Neural cell (in vitro differentiated cells): ENCODE data around the gene BCHE.

Source experiments
- EP300 ChIP-seq: fragments of 450-650 bp; conservative IDR thresholded peaks from 2 replicates; pipeline ENCODE4 v1.6.1; 2014; ENCODE audit warnings: antibody characterized with exemption, mild to moderate bottlenecking, moderate library complexity; ENCODE audit not compliant: poor library complexity, severe bottlenecking
- EZH2 ChIP-seq: fragments of 200-600, 300-800 bp; shearing (Covaris generic), sonication (generic); IDR thresholded peaks from 2 replicates; pipeline ENCODE4 v1.6.1; 2014; ENCODE audit warnings: antibody characterized with exemption, low read length, borderline replicate concordance, mild to moderate bottlenecking; ENCODE audit not compliant: insufficient read depth, poor library complexity, severe bottlenecking
- POLR2AphosphoS5 ChIP-seq: IDR thresholded peaks from 2 replicates; pipeline ENCODE4 v1.6.1; 2012
- RAD21 ChIP-seq: fragments of 450-650 bp; conservative IDR thresholded peaks from 2 replicates; pipeline ENCODE4 v1.6.1; 2014; ENCODE audit warnings: antibody characterized with exemption, mild to moderate bottlenecking, moderate library complexity
- TAF1 ChIP-seq: IDR thresholded peaks from 2 replicates; pipeline ENCODE4 v1.6.1; 2012; ENCODE audit warnings: low read depth
- TF ChIP-seq, protein P1 (sequence below): fragments of 450-650 bp; IDR thresholded peaks from 2 replicates; pipeline ENCODE4 v1.5.1; 2014; ENCODE audit warnings: antibody characterized with exemption, mild to moderate bottlenecking, moderate library complexity; ENCODE audit not compliant: poor library complexity, severe bottlenecking

DNA sequence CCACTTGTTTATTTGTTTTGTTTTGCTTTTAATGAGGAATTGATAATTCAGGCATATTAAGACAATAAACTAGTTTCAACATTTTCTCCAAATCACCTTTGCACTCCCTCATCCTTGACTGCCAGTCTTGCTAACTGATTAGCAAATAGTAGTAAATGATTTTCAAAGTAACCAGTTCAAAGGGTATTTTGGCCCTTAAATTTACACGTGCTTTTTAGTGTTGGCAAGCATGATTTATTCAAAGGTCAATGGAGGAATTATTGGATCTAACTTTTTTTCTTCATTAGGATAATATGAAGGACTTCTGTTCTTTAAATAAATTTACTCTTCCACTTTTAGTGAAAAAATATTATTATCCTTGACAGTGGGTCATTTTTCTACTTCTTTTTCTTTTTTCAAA, 53.8 kb downstream of the BCHE start:
- TF ChIP-seq, protein P1, sequence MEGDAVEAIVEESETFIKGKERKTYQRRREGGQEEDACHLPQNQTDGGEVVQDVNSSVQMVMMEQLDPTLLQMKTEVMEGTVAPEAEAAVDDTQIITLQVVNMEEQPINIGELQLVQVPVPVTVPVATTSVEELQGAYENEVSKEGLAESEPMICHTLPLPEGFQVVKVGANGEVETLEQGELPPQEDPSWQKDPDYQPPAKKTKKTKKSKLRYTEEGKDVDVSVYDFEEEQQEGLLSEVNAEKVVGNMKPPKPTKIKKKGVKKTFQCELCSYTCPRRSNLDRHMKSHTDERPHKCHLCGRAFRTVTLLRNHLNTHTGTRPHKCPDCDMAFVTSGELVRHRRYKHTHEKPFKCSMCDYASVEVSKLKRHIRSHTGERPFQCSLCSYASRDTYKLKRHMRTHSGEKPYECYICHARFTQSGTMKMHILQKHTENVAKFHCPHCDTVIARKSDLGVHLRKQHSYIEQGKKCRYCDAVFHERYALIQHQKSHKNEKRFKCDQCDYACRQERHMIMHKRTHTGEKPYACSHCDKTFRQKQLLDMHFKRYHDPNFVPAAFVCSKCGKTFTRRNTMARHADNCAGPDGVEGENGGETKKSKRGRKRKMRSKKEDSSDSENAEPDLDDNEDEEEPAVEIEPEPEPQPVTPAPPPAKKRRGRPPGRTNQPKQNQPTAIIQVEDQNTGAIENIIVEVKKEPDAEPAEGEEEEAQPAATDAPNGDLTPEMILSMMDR = no peak
- TF ChIP-seq RAD21 = no peak
- no peak for TF ChIP-seq TAF1
- no peak for TF ChIP-seq EP300
- no peak for TF ChIP-seq POLR2AphosphoS5
- no peak for TF ChIP-seq EZH2
